Gastrocnemius medialis (tissue), 4 donors: ENCODE data around the gene OBSCN.

ENCODE experiments used
- CTCF ChIP-seq, 5 experiments: fragments of 450-650 bp in 3 of 5; fragments of 200-600 bp in 2 of 5; sonication (generic) in 2 of 5; IDR thresholded peaks in 4 of 5; conservative IDR thresholded peaks in 1 of 5; 1 replicate in 4 of 5; 2 replicates in 1 of 5; pipeline ENCODE4 v1.5.1; 2016 to 2019; ENCODE audit warnings: antibody characterized with exemption in 5 of 5, mild to moderate bottlenecking in 3 of 5, moderate library complexity in 3 of 5
- POLR2A ChIP-seq, 2 donors: fragments of 450-650 bp; IDR thresholded peaks; one replicate each; pipeline ENCODE4 v1.6.1; 2017; ENCODE audit warnings: antibody characterized with exemption in 2 of 2, mild to moderate bottlenecking in 2 of 2, moderate library complexity in 2 of 2

- no peak for TF ChIP-seq CTCF (IDR thresholded peaks at IDR 0.05 in 4 of 5, conservative IDR thresholded peaks at IDR 0.05 in 1 of 5)
- no peak for TF ChIP-seq POLR2A (IDR thresholded peaks at IDR 0.05)
These were observed 43.9 kb upstream of the OBSCN start for GRCh38 chr1:228163776-228164519.
